GM12891 (cell line): ENCODE data around the gene ZNF157.

ENCODE experiments used
- PAX5 ChIP-seq: IDR thresholded peaks from 2 replicates; pipeline ENCODE4 v1.6.1; 2011; ENCODE audit warnings: low read length, moderate library complexity, mild to moderate bottlenecking; ENCODE audit not compliant: insufficient read depth, severe bottlenecking
- POLR2A ChIP-seq: IDR thresholded peaks from 2 replicates; pipeline ENCODE4 v1.6.1; 2011; ENCODE audit warnings: low read depth, low read length, control low read depth
- POLR2AphosphoS5 ChIP-seq: IDR thresholded peaks from 2 replicates; pipeline ENCODE4 v1.6.1; 2011; ENCODE audit warnings: low read depth, low read length, control low read depth
- POU2F2 ChIP-seq: IDR thresholded peaks from 2 replicates; pipeline ENCODE4 v1.6.1; 2011; ENCODE audit warnings: low read depth, mild to moderate bottlenecking, control low read depth, low read length, moderate library complexity
- SPI1 ChIP-seq: IDR thresholded peaks from 2 replicates; pipeline ENCODE4 v1.6.1; 2011; ENCODE audit warnings: low read depth, low read length, control low read depth
- TAF1 ChIP-seq: IDR thresholded peaks from 2 replicates; pipeline ENCODE4 v1.6.1; 2011; ENCODE audit warnings: low read depth, low read length, control low read depth

GRCh38 chrX:47430925-47431324 lies 60.5 kb downstream of the ZNF157 start:
- no peak for TF ChIP-seq POLR2AphosphoS5
- no peak for TF ChIP-seq TAF1
- TF ChIP-seq POLR2A: no peak
- TF ChIP-seq SPI1: no peak
- TF ChIP-seq POU2F2: no peak
- no peak for TF ChIP-seq PAX5
